RKO (cell line): ENCODE results near the gene RBAK.
A peak's percentile ranks its signal among the peaks of the same experiment; 100 is the strongest.
"Not testable (repeated sequence)": the region's sequence is repeated elsewhere in the genome, so short reads cannot be mapped to it uniquely, and the experiment has no call there.

ENCODE experiments used
- DNase-seq: peaks from one replicate; pipeline ENCODE4 v3.0.0-alpha.2; 2016; ENCODE audit warnings: low spot score

The RBAK gene

GRCh38 chr7:5045558-5046396 lies at the start of gene RBAK:
RBAK (plus strand) TSS chr7:5045860; CDS start chr7:5048077, 2,217 bp downstream.
- DNase-seq, result peak; percentile 98

DNA sequence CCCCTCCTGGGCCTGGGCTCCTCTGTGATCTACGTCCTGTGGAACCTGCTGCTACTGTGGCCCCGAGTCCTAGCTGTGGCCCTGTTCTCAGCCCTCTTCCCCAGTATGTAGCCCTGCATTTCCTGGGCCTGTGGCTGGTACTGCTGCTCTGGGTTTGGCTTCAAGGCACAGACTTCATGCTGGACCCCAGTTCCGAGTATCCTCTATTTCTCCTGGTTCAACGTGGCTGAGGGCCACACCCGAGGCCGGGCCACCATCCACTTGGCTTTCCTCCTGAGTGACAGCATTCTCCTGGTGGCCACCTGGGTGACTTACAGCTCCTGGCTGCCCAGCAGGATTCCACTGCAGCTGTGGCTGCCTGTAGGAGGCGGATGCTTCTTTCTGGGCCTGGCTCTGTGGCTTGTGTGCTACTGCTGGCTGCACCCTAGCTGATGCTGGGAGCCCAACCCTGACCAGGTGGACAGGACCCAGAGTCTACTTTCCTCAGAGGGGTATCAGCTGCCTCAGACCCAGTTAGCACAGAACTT lies 48.9 kb upstream of the RBAK start:
- no peak for DNase-seq

DNA sequence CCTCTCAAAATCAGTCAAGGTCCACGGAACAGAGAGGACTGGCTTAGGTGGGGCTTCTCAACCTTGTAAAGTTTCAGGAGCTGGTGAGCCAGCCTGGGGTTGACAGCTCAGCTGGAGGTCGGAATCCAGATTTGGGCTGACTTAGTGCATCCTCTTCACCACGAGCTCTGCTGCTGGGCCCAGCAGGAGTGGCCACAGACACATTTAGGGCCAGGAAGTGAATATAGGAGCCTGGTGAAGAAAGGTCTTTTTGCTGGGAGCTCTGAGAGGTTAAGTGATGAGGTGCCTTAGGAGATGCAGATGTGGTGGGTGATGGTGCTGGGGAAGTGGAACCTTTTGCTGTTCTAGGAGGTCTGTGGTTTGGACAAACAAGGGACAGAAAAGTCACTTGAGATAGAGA lies 47.4 kb upstream of the RBAK start:
- no peak for DNase-seq

DNA sequence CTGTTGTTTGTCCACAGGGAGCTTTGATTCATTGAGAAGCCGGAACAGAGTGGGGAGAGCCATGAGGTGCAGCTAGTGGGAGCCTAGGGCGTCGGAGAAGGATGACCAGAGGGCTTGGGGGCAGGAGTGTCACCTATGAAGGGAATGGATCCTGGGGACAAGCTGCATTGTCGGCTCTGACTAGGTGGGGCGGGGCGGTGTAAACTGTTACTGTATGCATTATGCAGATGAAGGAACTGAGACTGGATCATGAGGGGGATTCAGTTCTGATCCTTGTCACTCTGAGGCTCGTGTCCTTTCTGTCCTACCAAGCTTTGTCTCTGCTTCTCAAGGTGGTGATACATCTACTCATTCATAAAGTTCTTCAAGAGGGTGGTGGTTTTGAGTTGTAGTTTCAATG lies 46.8 kb upstream of the RBAK start:
- DNase-seq, result no peak

GRCh38 chr7:4999369-4999950 lies 46.2 kb upstream of the RBAK start:
- DNase-seq, result no peak

GRCh38 chr7:5001003-5001402 lies 44.7 kb upstream of the RBAK start:
- DNase-seq, result no peak

DNA sequence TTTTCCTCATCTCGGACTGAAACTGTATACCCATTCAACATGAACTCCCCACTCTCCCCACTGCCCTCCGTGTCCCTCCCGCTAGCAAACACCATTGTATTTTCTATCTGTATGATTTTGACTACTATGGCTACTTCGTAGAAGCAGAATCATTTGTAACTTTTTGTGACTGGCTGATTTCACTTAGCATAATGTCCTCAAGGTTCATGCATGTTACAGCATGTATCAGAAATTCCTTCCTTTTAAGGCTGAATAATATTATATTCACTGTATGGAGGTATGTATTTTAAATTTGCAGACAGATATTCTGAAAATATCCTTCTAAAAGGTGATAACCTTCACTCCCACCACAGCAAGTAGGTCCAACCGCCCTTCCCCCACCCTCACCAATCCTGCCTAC lies 43.7 kb upstream of the RBAK start:
- no peak for DNase-seq

- no peak for DNase-seq
Measured at GRCh38 chr7:5005066-5005465, 40.6 kb upstream of the RBAK start.

DNA sequence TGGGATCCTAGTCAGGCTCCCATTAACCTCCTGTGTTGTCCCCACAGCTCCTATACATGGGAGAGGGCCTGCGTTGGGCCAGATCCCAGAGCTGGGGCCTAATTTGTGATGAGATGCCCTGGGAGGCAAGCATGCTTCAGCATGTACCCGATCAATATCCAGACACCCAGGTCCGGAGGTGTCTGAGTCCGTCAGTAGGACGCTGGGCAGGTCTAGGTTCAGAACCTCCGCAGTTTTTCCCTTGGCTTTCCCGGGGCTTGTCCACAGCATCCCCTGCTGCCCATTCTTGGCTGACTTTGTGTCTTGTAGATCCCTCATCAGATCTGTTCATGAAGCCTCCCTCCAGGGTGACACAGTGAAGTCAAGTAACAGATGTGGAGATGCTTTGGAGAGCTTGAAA lies 32.7 kb upstream of the RBAK start:
- DNase-seq, result no peak

DNA sequence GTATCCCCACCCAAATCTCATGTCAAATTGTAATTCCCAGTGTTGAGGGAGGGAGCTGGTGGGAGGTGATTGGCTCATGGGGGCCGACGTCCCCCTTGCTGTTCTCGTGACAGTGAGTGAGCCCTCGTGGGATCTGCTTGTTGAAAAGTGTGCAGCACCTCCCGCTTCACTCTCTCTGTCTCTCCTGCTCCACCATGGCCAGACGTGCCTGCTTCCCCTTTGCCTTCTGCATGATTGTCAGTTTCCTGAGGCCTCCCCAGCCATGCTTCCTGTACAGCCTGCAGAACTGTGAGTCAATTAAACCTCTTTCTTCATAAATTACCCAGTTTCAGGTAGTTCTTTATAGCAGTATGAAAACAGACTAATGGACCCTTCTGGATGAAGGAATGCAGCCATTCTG lies 29.7 kb upstream of the RBAK start:
- DNase-seq, result not testable (repeated sequence)

GRCh38 chr7:5017626-5018025 lies 28.0 kb upstream of the RBAK start:
- not testable (repeated sequence) for DNase-seq

GRCh38 chr7:5020098-5020497 lies 25.6 kb upstream of the RBAK start:
- DNase-seq, result no peak

DNA sequence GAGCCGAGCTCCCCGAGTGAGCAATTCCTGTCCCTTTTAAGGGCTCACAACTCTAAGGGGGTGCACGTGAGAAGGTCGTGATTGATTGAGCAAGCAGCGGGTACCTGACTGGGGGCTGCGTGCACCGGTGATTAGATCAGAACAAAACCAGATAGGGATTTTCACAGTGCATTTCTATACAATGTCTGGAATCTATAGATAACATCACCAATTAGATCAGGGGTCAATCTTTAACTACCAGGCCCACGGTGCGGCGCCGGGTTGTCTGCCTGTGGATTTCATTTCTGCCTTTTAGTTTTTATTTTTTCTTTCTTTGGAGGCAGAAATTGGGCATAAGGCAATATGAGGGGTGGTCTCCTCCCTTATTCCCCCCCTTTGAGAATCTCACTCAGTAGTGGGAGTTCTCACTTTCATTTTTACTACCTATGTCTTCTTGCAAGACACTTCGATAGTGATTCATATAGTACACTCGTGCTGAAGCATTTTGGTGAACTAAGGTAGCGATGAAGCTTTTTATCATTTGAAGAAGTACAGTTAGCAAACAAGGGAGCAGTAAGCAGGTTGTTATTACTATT lies 24.6 kb upstream of the RBAK start:
- not testable (repeated sequence) for DNase-seq

DNA sequence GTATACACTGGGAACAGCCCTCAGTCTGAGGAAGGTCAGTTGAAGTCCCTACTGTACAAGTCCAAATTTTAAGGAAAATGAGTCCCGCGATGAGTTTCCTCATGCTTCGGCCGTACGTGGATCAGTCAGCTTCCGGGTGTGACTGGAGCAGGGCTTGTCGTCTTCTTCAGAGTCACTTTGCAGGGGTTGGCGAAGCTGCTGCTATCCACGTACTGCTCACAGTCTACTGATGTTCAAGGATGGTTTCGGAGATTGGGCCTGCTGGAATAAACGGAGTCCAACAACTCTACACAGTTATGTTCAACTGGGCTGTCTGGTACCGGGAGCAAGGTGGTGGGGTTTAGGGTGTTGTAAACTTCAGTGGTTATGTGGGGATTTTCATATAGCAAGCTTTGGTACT lies 22.0 kb upstream of the RBAK start:
- DNase-seq, result not testable (repeated sequence)

- not testable (repeated sequence) for DNase-seq
Measured at GRCh38 chr7:5027796-5028410, 17.8 kb upstream of the RBAK start.

GRCh38 chr7:5033186-5033585 lies 12.5 kb upstream of the RBAK start:
- DNase-seq, result not testable (repeated sequence)

GRCh38 chr7:5035276-5035675 lies 10.4 kb upstream of the RBAK start:
- no peak for DNase-seq

DNA sequence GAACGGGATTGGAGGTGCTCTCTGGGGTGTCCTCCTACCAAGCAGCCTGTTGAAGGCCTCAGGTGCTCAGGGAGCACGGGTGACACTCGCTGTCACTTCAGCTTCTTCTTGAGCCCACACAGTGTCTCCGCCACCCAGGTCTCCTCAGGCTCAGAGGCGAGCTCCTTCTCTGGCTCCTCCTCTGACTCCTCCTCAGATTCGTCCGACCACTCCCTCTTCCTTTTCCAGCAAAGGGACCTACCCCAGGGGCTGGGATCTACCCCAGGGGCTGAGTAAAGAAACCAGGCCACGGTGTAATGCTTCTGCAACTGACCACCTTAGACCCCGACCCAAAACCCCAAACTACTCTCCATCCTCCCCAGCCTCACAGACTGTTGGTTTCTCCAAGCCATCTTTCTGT lies 9.2 kb upstream of the RBAK start:
- no peak for DNase-seq

DNA sequence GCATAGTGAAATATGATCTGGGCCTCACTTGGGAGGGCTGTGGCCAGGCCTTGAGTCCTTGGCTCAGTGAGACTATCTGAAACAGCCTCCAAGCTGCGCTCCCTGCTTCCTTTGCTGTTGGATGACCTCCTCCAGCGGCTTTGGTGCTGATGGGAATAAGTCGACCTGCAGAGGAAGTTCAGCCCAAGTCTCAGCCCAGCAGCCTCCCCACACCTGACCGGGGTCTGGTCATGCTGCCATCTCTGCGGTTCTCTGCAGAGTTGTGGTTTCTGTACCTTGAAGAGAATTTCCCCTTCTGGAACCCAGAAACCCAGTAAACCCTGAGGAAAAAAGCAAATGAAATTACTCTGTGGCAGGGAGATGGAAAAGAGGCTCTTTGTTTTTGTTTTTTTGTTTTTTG lies 4.6 kb upstream of the RBAK start:
- no peak for DNase-seq

DNA sequence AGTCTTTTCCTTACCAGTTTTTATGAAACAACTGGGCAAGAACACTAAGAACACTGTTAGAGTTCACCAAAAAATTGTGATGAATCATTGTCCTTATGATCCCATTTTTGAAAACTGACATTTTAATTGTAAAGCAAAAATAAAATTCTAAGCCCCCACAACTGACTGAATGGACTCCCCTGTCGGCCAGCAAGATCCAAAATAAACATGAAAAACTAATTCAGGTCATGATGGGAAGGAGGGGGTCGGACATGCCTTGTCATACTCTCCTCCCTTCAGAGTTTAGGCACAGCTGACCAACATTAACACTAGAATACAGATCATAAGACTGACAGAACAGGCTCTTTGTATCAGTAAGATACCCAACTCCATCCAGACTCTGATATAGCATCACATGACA lies 2.0 kb upstream of the RBAK start:
- no peak for DNase-seq

- peak; percentile 8 for DNase-seq
Measured at GRCh38 chr7:5046397-5046732, 705 bp downstream of the RBAK start.

DNA sequence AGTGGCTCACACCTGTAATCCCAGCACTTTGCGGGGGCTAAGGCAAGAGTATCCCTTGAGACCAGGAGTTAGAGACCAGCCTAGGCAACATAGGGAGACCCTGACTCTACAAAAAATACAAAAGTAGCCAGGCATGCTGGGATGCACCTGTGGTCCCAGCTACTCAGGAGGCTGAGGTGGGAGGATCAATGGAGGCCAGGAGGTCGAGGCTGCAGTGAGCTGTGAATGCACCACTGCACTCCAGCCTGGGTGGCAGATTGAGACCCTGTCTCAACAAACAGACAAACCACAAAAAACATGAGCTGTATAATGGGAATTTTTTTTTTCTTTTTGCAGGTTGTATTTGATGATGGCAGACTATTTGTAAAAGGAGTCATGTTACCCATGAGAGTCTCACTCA lies 1.5 kb downstream of the RBAK start:
- not testable (repeated sequence) for DNase-seq

DNA sequence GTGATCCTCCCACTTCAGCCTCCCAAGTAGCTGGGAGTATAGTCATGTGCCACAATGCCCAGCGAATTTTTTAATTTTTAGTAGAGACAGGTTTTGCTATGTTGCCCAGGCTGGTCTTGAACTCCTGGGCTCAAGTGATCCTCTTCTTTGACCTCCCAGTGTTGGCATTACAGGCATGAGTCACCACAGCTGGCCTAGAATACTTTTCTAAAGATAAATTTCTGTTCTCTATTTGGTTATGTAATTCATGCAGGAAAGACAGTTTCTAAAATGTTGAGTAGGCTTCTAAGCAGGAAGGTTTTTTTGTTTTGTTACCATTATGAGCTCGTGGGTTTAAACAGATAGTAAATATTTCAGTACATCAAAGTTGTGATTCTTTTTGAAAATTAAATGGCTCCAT lies 5.0 kb downstream of the RBAK start:
- peak; percentile 39 for DNase-seq
